Medulla oblongata (tissue), 1 donor: ENCODE measurements around the gene ADD1.
A peak's percentile ranks its signal among the peaks of the same experiment; 100 is the strongest.
"Not testable (repeated sequence)": the region's sequence is repeated elsewhere in the genome, so short reads cannot be mapped to it uniquely, and the experiment has no call there.

Experiments
- DNase-seq: peaks from one replicate; pipeline ENCODE4 v3.0.0-alpha.2; 2015; ENCODE audit errors: extremely low spot score

The ADD1 gene

DNA sequence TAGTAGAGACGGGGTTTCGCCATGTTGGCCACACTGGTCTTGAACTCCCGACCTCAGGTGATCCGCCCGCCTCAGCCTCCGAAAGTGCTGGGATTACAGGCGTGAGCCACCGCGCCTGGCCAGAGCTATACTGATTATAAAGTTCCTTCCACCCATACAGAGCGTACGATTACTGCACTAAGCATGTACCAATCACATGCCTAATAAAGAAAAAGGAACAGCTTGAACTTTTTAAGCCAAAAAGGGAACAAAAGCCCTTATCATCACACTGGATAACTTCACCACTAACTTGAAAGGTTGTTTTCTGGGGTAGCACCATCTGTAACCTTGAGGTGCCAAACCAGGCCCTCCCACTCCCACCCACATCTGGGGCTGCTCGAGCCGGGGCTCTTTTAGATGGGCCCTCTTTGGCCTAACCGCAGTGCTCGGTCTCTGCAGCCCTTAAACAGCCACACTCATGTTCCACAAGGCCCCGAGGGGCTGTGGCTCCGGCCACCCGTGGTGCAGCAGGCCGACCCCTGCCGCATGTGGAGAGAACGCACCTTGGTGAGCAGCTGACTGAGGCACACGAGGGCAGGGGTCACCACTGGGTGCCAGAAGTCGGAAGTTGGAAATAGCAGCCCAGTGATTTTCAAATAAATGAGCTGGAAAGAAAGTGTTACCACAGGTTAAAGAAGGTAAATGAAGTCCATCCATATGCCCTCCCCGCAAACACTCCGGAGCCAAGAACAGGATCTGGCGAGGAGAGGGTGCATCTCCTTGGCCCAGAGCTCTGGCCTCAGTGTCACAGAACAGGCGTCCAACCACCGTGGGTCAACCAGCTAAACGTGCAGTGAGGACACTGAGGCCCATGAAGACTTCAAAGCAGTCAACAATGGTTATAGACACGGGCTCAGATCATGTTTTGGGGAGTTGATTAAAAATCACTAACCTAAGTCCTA is 101.2 kb downstream of the ADD1 start:
- no peak for DNase-seq

DNA sequence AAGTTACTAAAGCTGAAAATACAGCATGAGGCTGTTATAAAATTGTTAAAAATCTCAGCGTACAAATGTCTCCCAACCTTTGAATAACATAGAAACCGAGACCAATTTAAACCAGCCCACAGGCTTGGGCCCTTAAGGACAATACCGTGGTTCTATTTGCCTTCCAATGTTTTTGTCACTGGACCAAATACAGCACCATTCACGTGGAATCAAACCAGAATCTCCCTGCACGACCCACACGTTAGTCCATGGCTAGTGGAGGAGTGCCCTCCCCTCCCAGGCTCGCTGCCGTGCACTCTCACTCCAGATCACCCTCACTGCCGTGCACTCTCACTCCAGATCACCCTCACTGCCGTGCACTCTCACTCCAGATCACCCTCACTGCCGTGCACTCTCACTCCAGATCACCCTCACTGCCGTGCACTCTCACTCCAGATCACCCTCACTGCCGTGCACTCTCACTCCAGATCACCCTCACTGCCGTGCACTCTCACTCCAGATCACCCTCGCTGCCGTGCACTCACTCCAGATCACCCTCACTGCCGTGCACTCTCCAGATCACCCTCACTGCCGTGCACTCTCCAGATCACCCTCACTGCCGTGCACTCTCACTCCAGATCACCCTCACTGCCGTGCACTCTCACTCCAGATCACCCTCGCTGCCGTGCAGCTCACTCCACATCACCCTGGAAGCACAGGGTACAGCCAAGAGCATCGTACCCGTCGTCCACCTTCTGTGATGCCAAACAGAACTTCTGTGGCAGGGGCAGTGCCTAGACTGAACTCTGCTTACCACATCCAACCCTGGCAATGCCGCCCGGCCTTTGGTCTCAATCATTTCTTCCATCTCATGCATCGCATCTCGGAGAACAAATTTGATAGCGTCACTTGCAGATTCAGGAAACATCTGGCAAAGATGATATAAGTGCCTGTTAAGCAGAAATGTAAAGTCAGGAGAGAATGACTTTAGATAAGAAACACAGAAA is 102.3 kb downstream of the ADD1 start:
- not testable (repeated sequence) for DNase-seq

DNA sequence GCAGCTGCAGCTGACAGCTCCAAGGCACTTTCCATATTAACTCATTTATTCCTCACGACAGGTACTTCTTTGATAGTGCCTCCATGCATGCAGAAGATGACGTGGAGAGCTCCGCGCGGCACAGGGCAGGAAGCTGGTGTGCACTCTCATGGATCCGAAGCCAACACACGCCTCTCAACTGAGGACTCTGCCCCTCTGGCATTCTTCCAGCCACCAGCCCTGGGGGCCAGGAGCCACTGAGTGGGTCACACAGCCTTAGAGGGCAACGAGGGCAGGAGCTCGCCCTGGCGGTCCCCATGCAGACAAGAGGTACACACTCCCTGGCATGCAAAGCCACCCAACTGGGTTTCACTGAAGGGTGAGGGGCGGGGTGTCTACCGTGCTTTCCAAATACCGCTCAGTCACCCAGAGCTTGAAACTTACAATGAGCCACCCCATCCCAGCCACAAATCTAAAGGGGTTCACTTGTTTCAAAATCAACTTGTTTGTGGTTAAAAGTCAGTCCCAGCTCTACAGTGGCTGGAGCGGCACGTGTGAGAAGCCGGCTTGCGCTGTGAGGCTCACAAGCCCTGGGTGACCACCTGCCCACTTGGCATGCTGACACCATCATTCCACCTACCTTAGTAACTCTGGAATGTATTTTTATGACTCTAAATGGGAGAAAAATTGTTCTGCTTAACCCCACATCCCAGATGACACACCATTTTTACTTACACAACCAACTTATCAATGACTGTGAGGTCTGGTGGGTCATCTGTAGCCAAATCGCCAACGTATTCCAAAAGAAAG is 103.4 kb downstream of the ADD1 start:
- DNase-seq, result no peak

DNA sequence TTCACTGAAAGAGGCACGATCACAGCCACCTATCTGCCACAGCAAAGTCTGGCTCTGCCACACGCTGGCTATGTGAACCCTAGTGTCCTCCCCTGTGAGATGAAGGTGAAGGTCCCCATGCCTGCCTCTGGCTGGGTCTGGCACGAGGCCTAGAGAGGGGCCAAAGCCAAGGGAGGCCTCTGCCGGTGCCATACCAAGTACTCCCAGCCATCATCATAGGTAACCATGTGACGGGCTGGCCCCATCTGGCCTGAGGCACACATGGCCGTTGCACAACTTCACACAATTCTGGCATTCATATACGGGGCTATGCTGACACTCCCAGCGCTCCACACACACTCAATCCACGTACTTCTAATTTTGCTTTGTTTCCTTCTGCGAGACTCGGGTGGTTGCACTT is 104.3 kb downstream of the ADD1 start:
- no peak for DNase-seq

DNA sequence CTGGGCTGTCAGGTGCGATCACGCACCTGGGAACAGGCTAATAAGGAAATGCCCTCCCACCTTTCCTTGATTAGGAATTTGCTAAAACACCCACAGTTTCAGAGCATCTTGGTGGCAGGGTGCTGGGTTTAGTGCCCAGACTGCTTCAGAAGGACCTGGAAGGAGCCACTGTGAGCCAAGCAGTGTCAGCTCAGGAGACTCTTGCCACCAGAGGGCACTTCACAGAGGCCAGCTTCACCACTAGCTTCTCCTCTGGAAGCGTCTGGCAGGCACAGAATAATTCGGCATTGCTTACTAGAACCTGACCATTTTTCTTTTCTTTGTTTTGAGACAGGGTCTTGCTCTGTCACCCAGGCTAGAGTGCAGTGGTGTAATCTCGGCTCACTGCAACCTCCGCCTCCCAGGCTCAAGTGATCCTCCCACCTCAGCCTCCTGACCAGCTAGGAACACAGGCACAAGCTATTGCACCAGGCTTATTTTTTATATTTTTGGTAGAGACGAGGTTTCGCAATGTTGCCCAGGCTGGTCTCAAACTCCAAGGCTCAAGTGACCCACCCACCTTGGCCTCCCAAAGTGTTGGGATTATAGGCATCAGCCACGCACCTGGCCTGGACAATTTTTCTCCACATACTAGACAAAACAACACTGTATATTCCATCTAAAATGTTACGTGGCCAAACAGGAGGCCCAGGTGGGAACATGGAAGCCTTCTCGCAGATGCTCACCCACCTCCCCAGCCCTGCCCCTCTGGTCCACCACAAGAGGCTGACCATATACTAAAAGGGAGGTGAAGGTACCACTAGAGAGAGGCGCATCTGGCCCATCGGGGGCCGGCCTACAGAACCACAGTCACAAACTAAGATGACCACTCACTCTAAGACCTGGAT is 105.5 kb downstream of the ADD1 start:
- peak; percentile 47 for DNase-seq

DNA sequence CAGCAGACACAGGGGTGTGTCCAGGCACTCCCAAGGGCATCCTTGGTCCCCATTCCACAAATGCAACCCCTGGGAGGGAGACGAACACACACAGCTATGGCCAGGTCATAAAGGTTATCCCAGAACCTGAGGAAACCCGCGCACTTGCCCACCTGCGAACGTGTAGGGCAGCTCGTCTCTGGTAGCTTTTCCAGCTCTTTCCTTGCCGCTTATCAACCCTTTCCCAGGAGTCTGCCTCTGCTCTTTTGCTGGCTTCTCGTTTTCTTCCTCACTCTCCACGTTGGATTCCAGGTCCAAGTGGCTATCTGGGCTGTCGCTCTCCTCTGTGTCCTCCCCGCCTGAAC is 106.1 kb downstream of the ADD1 start:
- DNase-seq, result no peak

DNA sequence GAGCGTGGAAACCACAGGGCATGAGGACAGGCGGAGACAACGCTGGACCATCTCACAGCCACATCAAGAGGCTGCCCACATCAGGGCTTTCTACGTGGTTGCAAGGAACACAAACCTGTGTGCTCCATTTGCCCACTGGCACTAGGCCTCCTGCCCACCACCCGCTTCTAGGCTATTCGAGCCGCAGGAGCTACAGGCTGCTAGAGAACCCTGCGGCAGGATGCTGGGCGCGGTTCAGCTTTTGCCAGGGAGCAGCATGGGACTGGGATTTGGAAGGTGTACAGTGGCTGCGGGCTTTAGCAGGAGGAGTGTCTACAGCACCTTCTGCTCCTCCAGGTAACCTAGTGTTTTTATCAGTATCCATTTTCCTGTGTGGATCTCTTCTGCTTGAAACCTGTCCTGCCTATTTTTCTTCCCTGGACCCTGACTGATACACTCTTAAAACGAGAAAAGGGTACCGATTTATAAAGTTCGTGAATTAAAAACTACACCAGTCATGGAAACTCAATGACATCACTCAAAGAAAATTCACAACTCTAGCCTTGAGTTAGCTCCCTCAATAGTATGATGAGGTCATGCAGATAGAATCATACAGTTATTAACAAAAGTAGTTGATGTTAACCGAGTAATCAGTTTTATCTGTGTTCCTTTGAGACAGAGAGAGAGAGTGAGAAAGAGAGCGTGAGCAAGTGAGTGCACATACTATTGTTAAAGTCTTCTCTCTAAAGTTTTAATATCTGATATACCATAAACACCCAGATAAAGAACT is 106.8 kb downstream of the ADD1 start:
- no peak for DNase-seq

DNA sequence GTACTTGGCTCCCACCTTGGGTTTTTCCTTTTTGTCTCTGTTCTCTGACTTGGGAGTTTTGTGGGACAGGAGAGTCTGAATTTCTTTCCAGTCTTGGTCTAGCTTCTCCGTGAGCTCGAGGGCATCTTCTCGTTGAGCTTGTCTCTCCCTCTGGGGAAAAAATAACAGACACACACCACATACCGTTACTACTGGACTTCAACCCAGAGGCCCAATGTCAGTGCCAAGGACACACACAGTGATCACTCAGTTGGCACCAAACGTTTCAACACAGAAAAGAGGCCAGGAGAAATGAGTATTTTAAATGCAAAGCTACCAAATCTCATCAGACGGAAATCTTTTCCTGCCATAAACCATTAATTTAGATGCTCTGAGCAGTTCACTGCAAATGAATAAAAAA is 109.9 kb downstream of the ADD1 start:
- no peak for DNase-seq

DNA sequence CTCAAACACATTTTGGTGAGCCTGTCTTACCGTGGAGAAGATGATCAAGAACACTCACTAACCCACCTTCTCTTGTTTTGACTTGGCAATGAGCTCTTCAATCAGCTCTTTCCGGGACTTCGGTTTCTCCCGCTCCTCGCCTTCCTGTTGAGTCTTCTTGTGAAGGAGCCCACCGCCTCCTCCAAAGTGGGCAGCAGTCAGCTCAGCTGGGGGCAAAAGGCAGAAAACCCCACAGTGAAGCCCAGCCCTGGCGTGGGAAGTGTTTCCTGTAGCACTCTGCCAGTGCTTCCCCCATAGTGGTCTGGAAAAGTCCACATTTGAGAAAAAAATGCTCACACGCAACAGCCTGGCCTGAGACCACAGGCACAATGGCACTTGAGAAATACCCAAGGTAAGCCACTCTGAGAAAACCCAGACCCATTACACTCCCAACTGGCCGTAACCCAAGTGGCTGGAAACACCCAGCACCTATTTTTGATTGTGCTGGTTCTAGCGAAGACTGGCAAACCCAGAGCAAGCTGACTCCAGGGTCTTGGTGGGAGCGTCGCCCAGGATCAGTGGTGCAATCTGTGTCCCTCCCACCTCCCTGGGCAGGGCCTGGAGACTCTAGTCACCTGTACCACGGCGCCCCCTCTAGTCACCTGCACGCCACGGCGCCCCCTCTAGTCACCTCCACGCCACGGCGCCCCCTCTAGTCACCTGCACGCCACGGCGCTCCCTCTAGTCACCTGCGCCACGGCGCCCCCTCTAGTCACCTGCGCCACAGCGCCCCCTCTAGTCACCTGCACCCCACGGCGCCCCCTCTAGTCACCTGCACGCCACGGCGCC is 110.9 kb downstream of the ADD1 start:
- DNase-seq, result no peak

DNA sequence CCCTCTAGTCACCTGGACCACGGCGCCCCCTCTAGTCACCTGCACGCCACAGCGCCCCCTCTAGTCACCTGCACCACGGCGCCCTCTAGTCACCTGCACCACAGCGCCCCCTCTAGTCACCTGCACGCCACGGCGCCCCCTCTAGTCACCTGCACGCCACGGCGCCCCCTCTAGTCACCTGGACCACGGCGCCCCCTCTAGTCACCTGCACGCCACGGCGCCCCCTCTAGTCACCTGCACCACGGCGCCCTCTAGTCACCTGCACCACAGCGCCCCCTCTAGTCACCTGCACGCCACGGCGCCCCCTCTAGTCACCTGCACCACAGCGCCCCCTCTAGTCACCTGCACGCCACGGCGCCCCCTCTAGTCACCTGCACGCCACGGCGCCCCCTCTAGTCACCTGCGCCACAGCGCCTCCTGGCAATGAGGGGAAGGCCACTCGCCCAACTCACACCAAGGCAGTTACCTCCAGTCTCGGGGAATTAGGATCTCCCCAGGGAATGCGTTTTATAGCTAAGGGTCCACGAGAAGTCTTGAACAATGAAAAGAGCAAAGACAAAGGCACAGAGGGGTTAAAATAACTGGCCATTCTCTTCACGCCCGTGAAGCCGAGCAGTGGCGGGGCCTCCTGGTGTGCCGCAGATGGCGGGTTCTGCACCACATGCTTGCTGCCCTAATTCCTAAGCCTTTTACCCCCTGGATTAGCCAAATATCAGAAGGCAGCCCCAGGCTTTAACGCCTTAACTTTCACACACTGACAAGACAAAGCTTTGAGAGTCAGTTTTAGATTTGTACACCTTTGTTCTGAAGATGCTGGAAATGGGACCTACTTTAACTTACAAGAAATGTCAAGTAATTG is 111.8 kb downstream of the ADD1 start:
- not testable (repeated sequence) for DNase-seq

DNA sequence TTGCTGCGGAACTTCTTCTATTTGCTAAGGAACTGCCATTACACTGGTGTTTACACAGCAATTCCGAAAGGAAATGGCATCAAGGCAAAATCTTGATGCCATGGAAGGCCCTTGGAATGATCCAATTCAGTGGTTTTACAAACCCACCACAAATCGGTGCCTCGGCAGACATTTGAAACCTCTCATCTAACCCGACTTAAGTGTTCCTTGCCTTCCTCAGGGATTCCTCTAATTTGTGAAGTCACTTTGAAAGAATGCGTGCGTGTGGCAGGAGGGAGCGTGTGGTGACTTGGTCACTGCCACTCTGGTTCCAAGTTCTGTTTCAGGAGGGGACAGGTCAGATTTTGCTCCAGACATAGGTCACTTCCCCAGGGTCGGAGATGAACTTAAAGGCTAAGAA is 114.8 kb downstream of the ADD1 start:
- DNase-seq, result no peak

DNA sequence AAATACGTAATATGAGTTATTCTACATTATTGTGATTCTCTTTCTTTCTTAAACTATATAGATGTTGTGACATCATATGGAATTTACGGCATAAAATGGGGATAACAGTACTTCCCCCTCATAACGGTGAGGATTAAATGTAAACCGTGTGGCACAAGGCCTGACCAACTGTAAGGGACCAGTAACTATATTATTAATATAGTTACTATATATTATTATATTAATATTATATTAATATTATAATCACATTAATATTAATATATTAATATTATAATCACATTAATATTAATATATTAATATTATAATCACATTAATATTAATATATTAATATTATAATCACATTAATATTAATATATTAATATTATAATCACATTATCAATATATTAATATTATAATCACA is 116.8 kb downstream of the ADD1 start:
- not testable (repeated sequence) for DNase-seq

DNA sequence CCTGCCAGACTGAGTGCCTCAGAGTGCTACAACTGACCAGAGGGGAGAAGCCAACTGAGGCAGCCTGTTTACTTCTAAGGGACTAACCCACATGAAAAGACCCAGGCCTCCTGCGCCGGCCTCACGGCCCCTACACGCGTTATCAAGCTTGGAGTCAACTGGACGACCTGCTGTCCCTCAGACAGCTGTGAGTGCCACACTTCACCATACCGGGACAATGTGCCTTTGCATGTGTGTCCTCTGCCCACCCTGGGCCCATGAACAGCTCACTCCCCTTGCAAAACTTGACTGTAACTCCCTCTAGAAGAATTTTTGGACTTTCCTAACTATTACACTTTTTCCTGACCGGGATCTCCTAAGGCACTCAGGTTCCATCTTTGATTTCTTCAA is 117.8 kb downstream of the ADD1 start:
- DNase-seq, result no peak

DNA sequence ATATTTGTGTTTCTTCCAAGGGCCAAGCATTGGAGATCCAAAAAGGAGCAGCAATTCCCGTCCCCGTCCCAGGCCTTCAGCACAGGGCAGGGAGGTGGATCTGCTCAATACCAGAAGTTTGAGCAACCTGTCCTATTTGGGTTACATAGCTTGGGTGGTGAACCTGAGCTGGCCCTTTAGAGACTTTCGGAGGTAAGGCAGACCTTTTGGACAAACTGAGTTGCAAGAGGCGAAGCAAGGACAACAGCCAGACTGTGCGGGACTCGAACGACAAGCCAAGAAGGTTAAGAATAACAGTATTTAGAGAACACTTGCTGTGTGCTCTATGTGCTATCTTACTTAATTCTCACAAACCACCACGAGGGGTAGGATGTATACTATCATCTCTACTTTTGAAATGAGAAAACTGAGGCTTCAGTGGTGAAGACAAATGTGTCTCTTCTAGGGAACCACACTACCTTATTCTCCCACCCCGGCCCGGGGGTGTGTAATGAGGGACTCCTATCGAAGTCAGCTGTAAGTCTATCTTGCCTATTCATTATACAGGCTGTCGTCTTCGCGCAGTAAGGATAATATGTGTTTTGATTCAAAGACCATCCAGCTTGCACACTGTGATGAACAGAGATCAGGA is 118.3 kb downstream of the ADD1 start:
- DNase-seq, result no peak

DNA sequence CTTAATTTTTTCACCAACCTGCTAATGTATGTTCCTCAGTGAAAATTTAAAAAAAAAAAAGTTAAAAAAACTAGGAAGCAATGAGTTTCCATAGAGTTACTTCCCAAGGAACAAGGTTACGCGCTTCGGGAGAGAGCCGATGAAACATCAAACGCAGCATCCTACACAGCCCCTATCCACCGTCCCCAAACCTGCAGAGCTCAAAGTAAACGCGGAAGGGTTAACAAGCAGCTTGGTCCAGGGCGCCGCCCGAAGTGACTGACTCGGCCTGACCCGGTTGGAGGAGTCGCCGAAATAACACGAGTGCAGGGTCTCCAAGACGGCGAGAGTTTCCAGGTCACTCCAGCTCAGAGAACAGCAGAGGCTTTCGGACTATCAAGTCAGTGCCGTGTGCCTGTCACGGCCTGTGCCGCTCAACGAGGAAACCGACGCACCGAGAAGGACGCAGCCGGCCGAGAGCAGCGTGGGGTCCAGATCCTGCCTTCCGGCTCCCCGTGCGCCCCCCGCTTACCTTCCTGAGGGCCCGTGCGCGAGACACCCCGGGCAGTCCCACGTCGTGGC is 119.0 kb downstream of the ADD1 start:
- peak; percentile 46 for DNase-seq

DNA sequence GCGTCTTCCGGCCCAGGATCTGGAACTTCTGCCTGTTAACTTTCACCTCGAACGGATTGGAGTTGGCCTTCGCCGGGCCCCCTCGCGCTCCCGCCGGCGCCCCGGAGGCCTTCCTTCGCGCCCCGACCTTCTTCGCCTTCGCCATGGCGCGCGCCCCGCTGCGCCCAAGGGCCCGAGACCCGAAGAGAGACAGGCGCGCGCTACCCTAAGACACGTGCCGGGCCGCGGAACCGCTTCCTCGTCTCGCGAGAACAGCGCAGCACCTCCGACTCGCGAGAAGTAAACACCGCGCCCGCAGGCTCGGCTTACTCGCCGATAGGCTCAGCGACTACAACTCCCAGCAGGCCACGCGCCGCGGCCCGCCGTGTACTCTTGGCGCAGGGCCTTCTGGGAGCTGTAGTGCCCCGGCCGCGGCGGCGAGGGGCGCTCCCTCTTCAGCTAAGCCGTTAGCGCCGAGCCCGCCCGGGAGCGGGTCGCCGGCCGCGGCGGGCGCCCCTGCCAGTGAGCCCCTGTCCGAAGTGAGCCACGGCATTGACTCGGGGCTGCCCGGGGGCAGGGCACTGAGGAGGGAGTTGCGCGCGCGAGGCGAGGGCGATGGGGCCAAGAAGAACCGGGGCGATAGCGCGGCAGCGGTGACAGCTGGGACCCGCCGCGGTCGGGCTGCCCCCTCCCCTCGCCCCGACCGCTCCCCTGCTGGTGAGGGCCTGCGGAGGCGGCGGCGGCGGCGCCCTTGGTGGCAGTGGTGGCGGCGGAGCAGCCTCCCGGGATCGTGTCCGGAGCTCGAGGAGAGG is 119.7 kb downstream of the ADD1 start, which contains the start of the genes GRK4 and NOP14:
Gene GRK4, plus strand, starts transcription at position 397 of the 791 bp plus-strand sequence. CDS start 500 bp downstream, outside the sequence.
Gene NOP14, minus strand, starts transcription at position 232 of the 791 bp plus-strand sequence. Its CDS starts 87 bp downstream, at position 145.
- DNase-seq, result peak; percentile 99
